HG02870 (cell line): ENCODE measurements around the gene MGMT.

Experiments used
- ATAC-seq: cut with Tn5 transposase; IDR thresholded peaks from one replicate; pipeline ENCODE4 v1.9.1; 2021; ENCODE audit warnings: mild to moderate bottlenecking, moderate library complexity; ENCODE audit not compliant: unreplicated experiment

Gene MGMT

GRCh38 chr10:129450391-129450790, 16.6 kb upstream of the MGMT start:
- no peak for ATAC-seq

DNA sequence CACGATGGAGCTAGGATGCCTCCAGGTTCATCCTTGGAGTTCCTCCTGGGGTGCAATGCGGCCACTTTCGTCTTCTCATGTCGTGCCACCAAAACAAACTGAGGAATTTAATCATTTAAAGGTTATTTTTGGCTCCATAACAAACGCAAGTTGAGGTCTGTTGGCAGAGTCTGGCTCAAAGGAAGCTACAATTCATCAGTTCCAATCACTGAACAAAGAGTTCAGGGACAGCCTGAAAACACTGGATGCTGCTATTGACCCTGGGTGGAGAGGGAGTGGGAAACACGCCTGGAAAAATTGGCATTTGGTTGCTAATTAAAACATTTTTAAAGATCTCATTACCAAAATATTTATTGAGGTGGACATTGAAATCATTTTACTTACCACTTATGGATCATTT, 11.4 kb upstream of the MGMT start:
- ATAC-seq = no peak

GRCh38 chr10:129459762-129460539, 7.1 kb upstream of the MGMT start:
- ATAC-seq = no peak

- no peak for ATAC-seq
Observed at GRCh38 chr10:129462257-129462795, 4.7 kb upstream of the MGMT start.

- ATAC-seq = no peak
Observed at GRCh38 chr10:129464251-129464650, 2.8 kb upstream of the MGMT start.

- no peak for ATAC-seq
Observed at GRCh38 chr10:129465796-129466702, 992 bp upstream of the MGMT start.

GRCh38 chr10:129467359-129468064, 471 bp downstream of the MGMT start:
- ATAC-seq = peak; percentile 22

GRCh38 chr10:129468187-129468586, 1.1 kb downstream of the MGMT start:
- no peak for ATAC-seq

DNA sequence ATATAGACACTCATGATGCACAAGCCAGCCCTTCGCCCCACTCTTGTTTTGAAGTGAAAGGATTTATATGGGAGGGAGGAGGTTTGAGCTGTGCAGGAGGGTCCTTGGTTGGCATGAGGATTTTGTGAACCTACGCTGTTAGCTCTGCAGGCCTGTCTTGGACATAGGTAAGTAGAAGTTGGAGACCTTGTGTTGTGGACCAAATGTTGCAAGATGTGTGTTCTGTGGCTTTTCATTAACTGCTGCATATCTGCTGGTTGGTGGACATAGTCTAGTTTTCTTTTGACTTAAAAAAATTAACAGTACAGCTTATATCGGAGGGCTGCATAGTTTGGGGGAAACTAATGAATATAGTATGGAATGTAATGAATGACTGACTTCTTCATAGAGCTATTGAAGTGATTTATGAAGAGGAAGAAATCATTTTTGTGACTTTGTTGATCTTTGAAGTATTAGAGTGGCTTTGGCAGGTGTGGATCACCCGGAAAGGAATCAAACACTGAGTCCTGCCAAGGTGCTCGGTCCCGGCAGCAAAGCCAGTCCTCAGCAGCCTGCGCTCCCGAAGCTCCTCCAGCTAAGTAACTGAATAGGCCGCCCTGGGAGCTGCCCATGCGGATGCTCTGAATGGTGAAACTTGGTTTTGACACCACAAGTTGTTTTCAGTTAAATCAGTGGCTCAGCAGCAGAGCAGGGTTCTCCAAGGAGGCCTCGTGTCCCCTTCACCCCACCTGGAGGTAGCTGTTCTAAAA, 3.2 kb downstream of the MGMT start:
- ATAC-seq = no peak

GRCh38 chr10:129471447-129472175, 4.6 kb downstream of the MGMT start:
- ATAC-seq = no peak

GRCh38 chr10:129472696-129473555, 5.9 kb downstream of the MGMT start:
- no peak for ATAC-seq

DNA sequence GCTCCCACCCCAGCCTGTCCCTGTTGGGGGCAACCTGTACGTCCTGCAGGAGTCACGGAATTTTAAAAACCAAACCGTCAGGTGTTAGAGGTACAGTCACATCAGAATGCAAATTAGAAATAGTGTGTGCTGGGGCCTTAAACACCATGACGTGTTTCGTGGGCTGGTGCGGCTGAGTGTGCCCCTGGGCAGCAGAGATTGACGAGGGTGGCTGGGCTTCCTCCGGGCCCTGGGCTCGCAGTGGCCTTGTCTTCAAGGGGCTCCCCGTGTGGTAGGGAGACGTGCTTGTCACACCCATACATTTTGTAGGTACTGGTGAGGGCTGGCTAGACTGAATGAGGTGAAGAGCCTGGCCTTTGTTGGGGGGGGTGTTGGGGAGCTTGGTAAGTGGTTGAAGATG, 7.6 kb downstream of the MGMT start:
- ATAC-seq = no peak

DNA sequence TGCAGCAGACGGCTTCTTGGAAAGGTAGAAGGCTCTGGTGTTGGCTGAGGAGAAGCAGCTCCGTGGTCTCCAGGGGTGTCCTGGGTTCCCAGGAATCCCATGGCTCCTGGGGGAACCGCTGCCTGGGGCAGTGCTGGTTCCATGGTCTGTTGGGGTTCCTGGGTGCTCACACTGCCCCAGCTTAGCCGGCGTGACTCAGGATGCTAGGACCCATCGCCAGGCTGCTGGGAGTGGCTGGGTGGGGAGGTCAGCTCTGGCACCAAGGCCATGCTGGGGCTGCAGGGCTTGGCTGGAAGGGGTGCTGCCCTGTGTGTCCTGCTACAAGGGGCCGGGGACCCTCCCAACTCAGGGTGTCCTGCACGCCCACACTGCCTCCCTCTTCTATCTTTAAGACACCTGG, 9.4 kb downstream of the MGMT start:
- no peak for ATAC-seq

DNA sequence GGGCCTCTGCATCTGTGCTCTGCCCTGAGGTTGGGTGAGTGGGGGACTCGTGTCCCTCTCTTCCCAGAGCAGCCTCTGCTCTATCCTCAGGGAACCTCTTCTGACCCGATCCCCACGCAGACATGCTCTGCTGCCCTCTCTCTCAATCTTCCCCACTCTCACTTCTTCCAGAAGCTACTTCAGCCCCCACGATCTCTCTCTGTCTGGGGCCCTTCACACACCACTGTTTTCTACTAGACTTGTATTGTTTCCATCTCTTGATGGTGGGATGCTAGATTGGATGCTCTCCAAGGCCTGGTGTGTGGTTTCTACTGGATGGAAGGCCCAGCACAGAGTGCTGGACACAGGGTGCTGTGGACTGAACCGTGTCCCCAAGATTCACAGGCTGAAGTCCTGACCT, 10.0 kb downstream of the MGMT start:
- ATAC-seq = no peak

- ATAC-seq = no peak
Observed at GRCh38 chr10:129481641-129482040, 14.6 kb downstream of the MGMT start.

- no peak for ATAC-seq
Observed at GRCh38 chr10:129483430-129484010, 16.5 kb downstream of the MGMT start.

DNA sequence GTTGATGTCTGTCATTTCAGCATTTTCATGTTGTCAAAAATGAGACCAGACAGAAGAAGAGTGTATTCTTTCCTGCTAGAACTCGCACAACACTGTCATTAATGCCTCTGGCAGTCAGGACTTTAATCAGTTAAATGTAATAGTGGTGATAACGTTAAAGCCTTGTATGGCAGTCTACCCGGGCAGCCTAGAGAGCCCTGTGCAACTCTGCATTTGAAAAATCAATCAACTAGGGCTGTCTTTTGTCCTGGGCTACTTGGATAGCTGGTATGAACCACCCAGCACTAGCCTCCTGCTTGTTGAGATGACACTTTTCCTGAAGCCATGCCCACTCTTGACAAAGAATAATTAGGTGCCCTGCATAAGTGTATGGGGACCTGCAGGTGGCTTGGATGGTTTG, 19.8 kb downstream of the MGMT start:
- no peak for ATAC-seq

GRCh38 chr10:129491123-129491734, 24.2 kb downstream of the MGMT start:
- no peak for ATAC-seq
